ENCODE measurements around the gene CACNA1C.

Gene CACNA1C

DNA sequence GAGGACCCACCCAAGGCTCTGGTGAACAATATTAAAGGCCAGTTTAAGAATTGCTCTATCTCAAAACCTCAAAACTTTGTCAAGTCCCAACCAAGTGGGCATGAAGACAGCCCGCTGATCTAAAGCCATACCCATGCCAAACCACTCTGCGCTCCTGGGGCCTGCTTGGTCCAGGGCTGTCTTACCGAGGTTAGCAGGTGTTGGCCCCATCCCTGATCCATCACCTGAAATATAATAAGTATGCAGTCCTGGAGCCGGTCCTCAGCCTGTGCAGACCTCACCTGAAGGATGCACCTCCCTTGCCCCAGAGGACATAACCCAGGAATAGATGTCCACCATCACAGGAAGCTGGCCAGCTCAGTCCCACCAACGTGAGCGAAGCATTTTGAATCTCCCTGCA, 543.7 kb downstream of the CACNA1C start:
- DNase-seq (ENCODE audit: low read depth) = no peak

DNA sequence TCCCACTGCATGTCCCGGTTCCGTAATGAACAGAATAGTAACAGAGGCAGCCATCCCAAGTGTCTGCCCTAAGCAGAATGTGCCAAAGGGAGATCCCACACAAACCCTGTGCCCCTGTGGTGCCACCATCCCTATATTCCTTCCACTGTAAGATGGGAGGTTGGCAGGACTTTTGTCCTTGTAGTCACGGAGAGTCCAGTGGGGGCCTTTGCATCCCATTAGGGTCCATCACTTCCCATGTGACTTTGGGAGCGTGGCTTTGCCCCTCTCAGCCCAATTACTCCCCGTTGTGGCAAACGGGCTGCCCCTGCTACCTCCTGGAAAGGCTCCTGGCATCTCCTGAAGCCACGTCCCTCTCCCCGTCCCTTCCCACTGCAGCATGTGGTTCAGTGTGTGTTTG, 552.5 kb downstream of the CACNA1C start:
- no peak for DNase-seq (ENCODE audit: low read depth)

GRCh38 chr12:2606186-2606910, 553.6 kb downstream of the CACNA1C start:
- DNase-seq (ENCODE audit: low read depth) = no peak

DNA sequence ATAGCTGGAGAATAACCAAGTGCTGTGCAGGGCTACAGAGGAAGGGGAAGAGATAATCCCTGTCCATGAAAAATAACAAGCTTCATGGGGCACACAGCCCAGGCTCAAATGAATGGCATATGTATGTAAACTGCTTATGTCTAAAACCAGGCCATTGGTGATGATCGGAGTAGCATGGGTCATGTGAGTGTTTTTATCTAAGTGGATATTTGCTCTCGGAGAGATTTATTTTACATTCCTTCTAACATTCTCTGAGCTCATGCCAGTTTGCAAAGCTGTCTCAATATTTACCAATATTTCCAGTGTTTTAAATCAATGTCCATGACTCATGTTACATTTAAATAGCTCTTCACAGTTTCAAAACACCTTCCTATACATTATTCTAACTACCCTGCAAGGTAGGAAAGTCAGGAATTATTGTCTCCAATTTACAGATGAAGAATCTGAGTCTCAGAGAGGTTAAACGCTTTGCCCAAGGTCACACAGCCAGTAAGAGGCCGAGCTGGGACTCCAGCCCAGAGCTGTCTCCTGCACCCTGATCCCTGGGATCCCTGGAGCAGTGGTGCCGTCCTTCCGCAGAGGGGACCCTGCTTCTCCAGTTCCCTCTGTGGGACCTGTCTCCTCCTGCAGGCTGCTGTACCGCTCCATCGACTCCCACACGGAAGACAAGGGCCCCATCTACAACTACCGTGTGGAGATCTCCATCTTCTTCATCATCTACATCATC, 555.3 kb downstream of the CACNA1C start:
- DNase-seq (ENCODE audit: low read depth) = no peak

DNA sequence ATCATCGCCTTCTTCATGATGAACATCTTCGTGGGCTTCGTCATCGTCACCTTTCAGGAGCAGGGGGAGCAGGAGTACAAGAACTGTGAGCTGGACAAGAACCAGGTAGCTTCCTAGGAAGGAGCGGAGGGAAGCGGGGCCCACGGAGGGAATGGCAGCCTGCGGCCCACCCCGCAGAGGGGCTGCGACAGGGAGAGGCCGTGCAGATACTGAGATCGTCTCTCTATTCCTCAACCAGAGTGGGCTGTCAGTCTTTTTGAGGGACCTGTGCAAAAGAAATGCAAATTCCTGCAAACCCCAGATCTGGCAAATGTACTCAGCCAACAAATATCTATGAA, 555.8 kb downstream of the CACNA1C start:
- DNase-seq (ENCODE audit: low read depth) = no peak

GRCh38 chr12:2609020-2609419, 556.2 kb downstream of the CACNA1C start:
- DNase-seq (ENCODE audit: low read depth) = no peak

DNA sequence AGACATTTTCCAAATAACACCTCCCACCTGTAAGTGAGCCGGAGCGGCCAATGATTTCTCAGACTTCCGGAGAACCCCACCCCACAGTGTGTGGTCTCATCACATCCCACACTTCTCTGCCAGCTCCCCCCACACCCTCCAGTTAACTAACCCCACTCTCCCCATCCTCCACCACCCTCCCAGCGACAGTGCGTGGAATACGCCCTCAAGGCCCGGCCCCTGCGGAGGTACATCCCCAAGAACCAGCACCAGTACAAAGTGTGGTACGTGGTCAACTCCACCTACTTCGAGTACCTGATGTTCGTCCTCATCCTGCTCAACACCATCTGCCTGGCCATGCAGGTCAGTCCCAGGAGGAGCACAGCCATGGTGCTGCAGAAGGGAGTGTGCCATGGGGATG, 557.6 kb downstream of the CACNA1C start:
- no peak for DNase-seq (ENCODE audit: low read depth)

DNA sequence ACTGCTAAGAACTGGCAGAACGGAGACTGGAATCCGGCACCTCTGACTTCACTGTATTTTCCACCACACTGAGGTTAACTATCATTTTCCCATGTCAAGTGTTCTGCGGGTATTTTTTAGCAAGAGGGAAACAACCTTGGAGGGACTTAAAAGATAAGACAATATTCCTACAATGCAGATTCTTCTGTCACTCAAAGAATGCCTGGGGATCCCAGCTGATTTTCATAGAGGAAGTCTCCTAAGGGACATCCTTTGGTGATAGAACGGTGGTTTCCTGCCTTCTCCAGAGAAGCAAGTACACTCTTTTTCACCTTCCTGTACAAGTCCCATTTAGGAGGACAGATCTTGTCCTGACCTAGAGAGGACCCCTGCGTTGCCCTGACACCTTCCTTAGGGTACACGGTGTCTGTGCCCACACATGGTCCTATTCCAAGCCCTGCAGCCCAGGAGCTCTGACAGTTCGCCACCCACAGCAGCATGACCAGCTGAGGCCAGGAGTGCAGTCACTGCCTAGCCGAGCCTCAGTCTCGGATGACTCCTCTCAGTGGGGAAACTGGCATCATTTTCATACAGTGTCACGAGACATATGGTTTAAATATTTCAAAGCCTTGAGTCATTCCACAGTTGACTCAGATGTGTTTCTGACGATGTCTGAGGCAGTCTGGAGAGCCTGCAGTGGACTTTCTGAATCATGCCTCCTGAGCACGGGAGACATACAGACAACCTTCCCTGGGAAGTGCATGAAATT, 560.7 kb downstream of the CACNA1C start:
- DNase-seq (ENCODE audit: low read depth) = no peak

DNA sequence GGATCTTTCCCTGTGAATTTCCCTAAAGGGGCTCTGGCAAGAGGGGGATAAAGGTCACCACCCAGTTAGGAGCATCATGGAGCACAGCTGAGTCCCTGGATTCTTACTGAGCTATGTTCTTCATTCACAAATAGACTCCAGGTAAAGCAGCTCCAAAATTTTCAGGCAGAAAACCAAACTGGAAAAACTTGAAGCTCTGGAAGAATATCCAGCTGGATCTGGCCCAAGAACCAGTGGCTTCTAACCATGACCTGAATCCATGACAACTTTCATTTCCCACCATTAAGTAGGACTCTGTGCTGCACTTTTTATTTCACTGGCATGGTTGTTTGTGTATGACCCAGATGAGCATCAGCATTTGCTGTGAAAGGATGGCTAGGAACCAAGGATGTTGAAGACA, 561.6 kb downstream of the CACNA1C start:
- DNase-seq (ENCODE audit: low read depth) = no peak

DNA sequence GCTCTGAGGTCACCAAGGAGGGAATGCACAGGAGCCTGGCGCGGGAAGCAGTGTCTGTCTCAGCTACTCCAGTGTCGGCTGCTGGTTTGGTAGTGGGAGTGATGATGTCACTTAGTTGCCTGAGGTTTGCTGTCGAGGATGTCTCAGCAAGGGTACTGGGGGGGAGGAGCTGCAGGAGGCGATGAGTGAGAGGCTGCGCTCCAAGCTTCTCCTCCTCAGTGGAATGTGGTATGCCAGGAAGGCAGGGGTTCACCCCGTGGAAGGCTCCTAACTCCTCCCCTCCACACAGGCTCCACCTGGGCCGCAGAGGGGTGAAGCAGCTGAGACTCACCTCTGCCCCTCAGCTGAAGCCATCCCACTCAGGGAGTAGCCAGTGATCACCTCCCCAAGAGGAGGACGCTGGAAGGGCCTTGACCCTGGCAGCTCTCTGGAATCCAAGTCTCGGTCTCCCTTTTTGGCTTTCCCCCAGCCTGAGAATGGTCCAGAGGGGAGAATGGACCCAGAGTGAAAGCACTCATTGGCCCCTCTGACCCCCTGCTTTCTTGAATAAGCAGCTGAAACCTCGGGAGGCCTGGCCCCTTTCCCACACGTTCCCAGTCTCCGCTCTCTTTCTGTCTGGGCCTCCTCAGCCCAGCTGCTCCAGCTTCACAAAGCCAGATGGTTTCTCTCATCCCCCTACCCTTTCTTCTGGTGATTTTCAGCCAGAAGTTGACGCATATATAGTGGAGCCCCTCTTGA, 563.0 kb downstream of the CACNA1C start:
- no peak for DNase-seq (ENCODE audit: low read depth)

- no peak for DNase-seq (ENCODE audit: low read depth)
These were observed 564.0 kb downstream of the CACNA1C start for GRCh38 chr12:2616763-2617162.

DNA sequence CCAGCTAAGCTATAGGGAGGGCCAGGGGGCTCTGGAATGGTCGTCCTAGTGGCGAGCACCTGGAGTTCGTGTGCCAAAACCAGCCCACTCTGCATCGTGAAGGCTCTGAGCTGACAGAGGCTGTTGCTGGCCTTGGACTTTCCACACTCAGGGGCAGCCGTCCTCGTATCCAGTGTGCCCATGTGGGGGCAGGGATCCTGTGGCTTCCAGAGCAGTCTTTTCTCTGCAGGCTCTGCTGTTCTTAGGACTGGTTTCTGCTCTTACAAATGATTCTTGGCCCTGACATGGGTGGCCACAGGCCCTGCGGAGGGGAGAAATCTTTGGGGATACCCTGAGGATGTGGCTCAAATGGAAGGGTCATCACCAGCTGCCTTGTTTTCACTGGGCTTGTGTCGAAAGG, 564.6 kb downstream of the CACNA1C start:
- no peak for DNase-seq (ENCODE audit: low read depth)

- no peak for DNase-seq (ENCODE audit: low read depth)
These were observed 565.7 kb downstream of the CACNA1C start for GRCh38 chr12:2618291-2618995.

DNA sequence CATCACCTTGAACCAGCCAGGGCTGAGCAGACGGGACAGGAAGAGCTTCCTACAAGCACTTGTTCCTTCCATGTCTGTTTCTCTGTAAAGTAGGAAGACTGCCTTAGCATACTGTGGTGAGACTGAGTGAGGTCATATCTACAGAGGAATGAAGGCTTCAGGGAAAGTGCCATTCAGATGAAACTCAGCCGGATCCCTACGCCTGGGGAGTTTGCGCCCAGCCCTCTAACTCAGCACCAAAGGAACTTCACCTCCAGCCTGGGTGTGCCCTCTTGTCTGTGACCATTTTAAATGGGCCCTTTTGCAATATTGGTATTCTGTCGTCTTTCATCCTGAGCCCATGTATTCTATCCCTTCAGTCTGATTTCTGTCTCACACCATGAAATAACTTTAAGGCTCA, 566.3 kb downstream of the CACNA1C start:
- DNase-seq (ENCODE audit: low read depth) = no peak

DNA sequence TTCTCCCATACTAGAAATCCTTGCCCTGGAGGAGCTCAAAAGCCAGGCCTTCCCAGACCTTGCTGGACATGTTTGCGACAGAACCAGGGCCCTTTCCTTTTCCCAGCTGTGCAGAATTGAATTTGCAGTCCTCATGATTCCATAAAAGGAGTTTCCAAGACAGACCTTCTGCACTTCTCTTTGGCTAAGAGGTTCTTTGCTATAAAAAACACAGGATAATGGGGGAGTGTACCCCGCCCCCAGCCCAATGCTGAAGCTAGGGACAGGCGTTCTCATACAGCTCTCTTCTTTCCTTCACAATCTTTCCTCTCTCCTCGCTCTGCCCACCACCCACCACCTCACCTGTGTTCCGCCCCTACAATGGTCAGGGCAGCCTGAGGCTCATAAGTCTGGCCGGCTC, 569.7 kb downstream of the CACNA1C start:
- DNase-seq (ENCODE audit: low read depth) = no peak

DNA sequence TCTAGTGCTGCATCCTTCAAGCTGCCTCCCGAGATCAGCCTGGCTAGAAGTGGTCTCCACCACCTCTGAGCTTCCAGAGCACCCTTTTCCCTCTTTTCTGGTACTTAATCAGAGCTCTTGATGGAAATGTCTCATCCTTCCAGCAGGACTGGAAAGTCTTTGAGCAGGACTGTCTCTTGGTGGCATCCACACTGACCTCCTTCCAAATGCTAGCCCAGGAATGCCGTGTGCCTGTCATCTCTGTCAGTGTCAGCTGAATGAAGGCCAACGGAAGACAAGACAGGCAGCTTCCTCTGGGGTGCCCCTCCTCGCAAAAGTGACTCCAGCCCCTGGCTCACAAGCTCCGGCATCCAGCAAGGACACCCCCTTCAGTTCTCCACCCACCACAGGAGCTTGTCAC, 570.7 kb downstream of the CACNA1C start:
- no peak for DNase-seq (ENCODE audit: low read depth)

DNA sequence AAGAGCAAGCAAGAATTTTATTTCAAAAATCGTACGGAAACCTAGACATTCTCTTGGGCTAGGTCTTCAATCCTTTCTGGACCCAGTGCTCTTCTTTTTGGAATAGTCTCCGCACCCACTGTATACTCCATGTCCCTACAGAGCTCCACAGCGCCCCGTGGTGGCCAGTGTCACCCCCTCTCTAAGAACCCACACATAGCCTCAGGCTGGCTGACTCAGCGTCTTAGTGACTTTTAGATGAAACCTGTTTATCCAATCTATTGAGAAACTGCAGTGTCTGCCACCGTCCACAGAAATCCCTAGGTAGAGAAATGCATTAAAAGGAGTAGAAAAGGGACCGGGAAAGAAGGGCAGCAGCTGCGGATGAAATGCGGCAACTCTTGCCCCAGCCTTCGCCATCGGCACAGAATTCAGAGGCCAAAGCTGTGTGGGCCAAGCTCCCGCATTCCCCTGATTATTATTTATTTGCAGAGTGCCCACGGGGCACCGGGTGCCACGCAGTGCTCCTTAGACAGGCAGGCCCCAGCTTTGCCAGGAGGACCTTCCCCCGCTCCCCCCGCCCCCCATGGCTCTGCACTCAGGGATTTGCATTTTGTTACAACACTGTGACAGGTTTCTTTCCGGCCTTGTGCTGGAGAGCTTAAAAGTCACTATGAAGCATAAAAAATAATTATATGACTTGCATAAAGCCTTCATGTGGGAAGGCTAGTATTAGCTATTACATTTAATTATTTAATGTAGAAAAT, 571.9 kb downstream of the CACNA1C start:
- DNase-seq (ENCODE audit: low read depth) = no peak

GRCh38 chr12:2625289-2625612, 572.5 kb downstream of the CACNA1C start:
- no peak for DNase-seq (ENCODE audit: low read depth)

DNA sequence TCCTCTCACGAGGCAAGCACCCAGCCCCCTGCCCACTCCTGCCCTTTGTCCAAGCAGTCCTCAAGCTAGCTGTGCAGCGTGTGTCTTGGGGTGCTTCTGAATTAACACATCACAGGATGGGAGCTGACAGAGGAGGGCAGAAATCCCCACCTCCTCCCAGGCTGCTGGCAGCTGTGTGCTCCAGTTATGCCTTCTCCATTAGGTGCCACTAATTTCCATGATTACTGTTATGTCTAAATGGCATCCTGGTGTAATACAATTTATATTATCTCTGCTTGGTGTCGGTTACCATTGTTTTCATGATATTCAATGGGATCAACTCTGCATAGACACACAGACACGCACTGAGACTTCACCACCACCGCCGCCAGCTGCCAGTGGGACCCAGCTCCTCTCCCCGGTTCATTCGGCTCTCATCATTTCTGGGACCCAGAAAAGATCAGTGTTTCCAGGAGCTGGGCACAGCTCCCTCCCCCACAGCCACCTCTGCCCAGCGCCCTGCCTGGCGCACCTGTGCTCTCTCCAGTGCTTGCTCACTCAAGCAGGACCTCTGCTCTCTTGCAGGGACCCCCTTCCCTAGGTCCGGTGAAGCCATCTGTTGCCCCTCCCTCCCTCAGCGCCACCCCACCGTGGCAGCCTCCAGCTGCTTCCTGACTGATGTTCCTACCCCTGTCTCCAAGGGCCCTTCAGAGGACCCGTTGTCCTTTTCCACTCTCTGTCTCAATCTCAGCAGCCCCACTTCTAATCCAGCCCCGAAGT, 574.5 kb downstream of the CACNA1C start:
- no peak for DNase-seq (ENCODE audit: low read depth)

DNA sequence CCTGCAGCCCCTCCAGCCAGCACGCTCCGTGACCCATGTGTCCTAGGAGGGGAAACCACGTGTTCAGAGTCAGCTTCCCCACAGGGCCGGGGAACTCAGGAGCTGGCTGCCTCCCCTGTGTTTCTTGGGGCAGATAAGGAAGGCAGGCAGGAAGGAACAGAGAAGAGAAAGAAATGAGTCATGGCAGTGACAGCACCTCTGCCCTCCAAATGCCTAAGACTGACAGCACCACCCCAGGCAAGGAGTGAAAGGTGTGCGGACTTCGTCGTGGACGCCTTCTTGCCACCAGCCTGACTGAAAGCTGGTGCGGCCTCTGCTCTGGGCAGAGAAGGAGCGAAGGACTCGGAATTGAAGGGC, 575.0 kb downstream of the CACNA1C start:
- DNase-seq (ENCODE audit: low read depth) = no peak

DNA sequence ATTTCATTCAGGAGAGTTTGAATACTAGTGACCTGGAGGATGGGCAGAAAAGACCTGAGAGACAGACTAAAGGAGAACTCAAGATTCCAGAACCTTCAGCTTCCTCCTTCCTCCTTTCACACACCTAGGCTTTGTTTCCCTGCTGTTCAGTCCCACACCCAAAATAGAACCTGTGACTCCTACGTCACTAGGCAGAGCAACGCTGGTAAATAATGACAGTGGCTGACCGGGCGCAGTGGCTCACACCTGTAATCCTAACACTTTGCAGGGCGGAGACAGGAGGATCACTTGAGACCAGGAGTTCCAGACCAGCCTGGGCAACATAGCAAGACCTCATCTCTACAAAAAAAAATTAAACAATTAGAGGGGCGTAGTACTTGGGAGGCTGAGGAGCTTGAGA, 575.6 kb downstream of the CACNA1C start:
- no peak for DNase-seq (ENCODE audit: low read depth)
